Muscle of back (tissue), 13 donors: ENCODE measurements around the gene CPSF4L. TPM values are rescaled to one million over a fixed set of nuclear protein-coding genes. Genes with fewer than 3 reads are reported as not detected.
"Not testable (repeated sequence)": the region's sequence is repeated elsewhere in the genome, so short reads cannot be mapped to it uniquely, and the experiment has no call there.

Experiments
- DNase-seq, 3 donors: peaks; one replicate each; pipeline versions ENCODE4 v3.0.0 to v3.0.0-alpha.2; 2013
- long read RNA-seq, 9 donors: transcript quantifications; one replicate each; lab custom pipeline, GENCODE V29; 2026
- polyA plus RNA-seq, 10 donors: library from polyadenylated mRNA; unstranded; fragments of 120-200 nt; gene quantifications; one replicate each; pipeline ENCODE4 v1.2.1, GENCODE V29; 2013; ENCODE audit not compliant: insufficient read length in 10 of 10

CPSF4L gene
- under 1 TPM in 1 of 10 donors, not detected in 9; 0.30 TPM for polyA plus RNA-seq
- long read RNA-seq, donor 1, result 0 reads
- long read RNA-seq, donor 2, result 0 reads
- long read RNA-seq, donor 3, result 0 reads
- long read RNA-seq, donor 4, result 0 reads
- long read RNA-seq, donor 5, result 0 reads
- long read RNA-seq, donor 6, result 0 reads
- long read RNA-seq, donor 7, result 0 reads
- long read RNA-seq, donor 8, result 0 reads
- long read RNA-seq, donor 9, result 0 reads

DNA sequence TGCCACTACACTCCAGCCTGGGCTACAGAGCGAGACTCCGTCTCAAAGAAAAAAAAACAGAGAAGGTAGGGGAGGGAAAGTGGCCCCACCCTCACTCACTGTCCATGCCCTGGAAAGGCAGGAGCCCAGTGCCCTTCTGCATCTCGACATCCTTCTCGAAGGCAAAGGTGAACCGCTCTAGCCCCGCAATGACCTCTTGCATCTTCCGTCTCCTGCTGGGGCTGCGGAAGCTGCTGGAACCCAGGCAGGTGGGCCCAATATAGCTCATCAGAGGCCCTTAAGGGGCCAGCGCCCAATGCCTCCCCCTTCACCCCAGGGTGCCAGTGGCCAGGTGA, at the start of gene CPSF4L:
Gene CPSF4L (minus strand): TSS at position 264 of the 335 bp plus-strand sequence. CDS start 62 bp downstream, at position 202.
- no peak for DNase-seq

DNA sequence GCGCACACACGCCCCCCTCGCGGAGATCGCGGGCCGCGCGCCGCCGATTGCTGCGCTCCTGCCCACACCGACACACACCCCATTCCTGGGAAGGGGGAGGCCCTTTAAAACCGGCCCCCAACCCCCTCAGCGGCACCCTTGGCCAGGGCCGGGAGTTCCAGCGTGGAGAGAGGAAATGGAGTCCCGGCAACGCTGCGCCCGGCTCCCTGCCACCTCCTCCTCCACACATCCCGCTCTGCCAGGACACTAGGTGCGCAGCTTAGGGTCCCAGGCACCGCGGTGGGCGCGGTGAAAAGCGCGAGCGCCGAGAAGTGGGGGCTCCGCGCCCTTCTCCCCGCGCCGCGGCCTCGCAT, 49.7 kb upstream of the CPSF4L start:
- no peak for DNase-seq

- peak in 1 of 3 donors; percentile 68 for DNase-seq
These were observed 48.3 kb upstream of the CPSF4L start for GRCh38 chr17:73309727-73310596.

DNA sequence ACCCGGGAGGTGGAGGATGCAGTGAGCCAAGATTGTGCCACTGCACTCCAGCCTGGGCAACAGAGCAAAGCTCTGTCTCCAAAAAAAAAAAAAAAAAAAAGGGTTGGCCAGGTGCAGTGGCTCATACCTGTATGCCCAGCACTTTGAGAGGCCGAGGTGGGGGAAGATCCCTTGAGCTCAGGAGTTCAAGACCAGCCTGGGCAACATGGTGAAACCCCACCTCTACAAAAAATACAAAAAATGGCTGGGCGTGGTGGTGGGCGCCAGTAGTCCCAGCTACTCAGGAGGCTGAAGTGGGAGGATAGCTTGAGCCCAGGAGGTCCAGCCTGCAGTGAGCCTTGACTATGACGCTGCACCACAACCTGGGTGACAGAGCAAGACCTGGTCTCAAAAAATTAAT, 47.3 kb upstream of the CPSF4L start:
- DNase-seq, result not testable (repeated sequence)

DNA sequence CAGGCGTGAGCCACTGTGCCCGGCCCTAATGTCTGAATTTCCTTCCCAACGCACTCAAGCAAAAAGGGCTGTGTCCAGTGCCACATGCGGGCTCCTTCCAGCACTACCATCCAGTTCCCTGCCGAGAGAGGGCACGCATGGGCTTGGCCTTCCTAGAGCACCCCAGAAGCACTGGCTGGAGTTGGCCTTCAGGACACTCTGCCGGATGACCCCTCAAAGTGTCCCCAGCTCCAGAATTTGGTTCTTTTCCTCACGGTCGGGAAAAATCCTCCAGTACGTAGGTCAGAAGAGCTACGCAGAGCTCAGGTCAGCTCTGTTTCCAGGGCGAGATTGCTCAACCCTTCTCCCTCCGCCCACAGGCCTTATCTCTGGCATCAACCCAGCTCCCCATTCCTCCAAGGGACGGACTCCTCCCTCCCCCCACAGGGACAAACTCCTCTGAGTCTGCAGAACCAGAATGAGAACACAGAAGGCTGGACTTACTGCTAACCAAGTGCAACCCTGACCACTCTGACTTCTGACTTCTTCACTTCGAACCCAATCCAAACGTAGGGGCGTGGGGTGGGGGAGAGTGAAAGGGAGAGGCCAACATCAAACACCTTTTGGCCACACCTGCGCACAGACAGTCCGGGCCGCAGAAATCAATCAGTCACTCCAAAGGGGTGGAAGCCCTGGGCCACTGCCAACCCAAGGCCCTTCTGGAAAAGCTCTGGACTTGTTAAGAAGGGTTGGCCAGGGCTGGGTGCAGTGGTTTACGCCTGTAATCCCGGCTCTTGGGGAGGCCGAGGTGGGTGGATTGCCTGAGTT, 46.5 kb upstream of the CPSF4L start:
- no peak for DNase-seq

- no peak for DNase-seq
These were observed 45.5 kb upstream of the CPSF4L start for GRCh38 chr17:73307130-73307529.

DNA sequence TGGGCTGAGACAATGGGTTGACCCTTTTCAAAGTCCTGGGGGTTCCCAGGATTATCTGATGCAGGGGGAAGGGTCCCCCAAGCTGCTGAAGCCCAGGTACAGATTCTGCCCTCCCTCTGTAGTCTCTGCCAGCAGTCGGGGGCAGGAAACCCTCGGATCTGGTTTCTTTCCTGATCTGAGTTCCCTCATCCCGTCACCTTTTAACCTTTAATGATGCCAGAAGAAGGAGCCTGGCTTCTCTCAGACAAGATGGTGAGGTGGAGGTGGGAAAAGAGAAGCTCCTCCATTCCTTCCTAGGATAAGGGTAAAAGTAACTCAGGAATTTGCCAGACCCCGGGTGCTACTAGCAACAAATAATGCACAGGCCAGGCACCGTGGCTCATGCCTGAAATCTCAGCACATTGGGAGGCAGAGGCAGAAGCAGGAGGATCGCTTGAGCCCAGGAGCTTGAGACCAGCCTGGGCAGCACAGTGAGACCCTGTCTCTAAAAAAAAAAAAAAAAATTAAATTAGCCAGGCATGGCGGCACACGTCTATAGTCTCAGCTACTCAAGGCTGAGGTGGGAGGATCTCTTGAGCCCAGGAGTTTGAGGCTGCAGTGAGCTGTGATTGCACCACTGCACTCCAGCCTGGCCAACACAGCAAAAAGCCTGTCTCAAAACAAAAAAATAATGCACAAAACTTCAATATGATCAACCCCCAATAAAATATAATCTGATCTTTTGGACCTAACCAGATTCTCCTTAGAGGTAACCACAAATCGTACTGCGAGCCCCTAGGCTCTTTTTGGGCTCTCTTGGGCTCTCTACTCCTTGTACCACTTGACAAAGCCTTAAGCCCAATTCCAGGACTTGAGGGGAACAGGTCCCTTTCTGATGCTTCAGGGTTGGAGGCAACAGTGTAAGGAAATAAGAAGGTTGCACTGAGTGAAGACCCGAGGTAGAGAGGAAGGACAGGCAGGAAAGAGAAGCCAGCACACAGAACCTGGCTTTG, 44.5 kb upstream of the CPSF4L start:
- DNase-seq, result no peak

DNA sequence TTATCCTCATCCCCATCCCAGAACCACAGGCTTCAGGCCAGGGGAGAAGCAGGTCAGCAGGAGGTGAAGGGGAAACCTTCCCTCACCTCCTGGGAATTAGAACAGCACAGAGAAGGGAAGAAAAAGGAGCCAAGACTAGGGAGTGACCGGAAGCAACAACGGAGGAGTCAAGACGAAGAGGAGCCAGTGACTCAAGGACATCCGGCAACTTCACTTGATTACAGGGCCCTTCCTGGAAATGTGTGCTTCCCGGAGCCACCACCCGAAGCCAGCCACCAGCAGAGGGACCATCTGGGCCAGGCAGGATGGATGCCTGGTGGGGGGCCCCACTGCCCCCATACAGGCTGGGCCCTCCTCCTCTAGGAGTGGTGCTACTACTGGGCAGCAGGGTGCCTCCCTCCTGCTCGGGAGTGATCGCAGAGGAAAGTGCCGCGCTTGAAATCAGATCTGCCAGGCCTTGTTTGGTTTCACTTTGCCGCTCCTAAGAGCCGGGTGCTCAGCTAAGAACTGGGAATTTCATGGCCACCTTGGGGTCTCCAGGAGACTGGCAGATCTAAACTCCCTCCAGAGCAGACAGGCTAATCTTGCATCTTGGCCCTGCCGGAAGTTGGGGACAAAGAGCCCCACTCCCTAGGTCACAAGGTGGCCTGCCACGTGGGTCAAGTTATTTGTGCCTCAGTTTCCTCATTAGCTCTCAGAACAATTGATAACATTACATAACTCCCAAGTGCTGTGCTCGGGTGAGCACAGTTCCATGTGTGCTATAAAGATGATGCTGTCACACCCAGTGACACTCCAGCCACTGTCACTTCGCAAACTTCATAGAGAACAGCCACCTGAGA, 43.5 kb upstream of the CPSF4L start:
- DNase-seq, result peak; percentile 70 to 88 (median 71)

GRCh38 chr17:73304438-73304837, 42.8 kb upstream of the CPSF4L start:
- DNase-seq, result peak in 1 of 3 donors; percentile 65

- DNase-seq, result peak in 1 of 3 donors; percentile 81
These were observed 40.5 kb upstream of the CPSF4L start for GRCh38 chr17:73302189-73302588.

DNA sequence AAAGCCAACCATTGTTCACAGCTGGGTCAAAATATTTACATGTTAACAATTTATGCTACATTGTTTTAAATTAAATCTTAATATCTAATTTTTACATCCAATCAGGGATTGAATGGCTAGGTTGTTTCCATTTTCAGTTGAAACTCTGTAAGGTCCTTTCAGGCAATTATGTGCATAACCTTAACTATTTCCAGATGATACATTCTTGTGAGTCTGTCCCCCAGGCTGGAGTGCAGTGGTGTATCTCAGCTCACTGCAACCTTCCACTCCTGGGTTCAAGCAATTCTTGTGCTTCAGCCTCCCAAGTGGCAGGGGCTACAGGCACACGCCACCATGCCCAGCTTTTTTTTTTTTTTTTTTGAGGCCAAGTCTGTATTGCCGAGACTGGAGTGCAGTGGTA, 39.7 kb upstream of the CPSF4L start:
- DNase-seq, result no peak

DNA sequence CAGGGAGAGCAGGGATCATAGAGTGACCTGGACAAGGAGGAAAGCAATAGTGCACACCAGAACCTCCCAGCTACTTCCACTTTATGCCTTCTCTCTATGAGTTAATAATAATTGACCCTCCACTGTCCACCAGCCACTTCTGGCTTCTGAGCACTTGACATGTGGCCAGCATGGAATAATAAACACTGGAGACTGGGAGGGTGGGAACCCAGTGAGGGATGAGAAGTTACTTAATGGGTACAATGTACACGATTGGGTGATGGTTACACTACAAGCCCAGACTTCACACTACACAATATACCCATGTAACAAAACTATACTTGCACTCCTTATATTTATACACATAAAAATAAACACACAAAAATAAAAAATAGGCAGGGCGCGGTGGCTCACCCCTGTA, 38.7 kb upstream of the CPSF4L start:
- no peak for DNase-seq

DNA sequence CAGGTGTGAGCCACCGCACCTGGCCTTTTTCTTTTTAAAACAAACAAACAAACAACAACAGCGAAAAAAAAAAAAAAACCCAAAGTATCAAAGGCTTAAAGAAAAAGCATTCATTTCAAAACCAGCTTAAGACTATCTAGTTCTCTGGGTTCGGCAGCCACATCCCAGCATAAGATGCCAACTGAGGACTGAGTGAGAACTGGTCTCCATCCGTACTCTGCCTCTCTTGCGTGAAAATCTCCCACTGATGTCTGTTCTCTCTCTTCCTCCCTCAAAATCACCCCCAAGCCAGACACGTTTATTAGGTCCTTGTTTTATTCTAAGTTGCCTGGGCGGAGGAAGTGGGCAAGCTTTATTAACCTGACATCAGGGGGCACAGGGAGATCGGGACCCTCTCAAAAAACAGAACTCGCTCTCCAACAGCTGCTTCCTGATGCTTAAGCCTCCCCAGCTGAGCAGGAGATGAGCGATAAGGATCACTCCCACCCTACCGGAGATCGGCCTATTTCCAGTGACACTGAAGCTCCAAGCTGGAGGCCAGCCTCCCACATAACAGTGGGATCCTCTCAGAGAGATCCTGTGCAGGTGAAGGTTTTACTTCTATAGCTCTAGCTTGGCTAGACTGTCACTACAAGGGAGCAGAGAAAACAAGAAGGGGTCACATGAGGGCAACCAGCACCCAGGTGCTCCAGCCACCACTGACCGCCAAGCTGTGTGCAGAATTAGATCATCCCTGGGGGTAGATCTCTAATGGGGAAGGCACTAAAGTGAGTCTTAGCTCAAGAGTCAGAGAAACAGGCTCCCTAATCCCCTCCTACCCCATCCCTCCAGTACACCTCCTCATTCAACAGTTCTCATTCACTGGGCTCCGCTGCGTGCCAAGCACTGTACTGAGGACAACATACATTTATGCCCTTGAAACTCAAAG, 36.5 kb upstream of the CPSF4L start:
- no peak for DNase-seq

DNA sequence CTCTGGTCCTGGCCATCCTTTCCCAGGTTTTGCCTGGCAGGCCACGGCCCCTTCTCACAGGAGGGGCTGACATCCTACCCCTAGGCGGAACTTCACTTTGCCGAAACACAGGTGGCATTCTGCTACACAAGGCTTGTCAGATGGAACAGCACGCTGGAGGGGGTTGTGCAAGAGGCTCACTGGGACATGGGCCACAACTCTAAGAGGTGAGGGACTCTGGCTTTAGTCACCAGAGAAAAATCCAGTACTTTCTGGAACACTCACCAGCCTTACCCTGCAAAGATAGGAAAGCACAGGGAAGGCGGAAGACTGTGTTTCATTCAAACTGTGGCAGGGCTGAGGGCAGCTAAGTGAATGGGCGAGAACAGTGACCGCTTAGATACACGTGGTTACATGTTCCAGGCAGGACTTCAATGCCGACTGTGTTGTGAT, 31.8 kb upstream of the CPSF4L start:
- DNase-seq, result no peak

GRCh38 chr17:73293031-73293430, 31.4 kb upstream of the CPSF4L start:
- DNase-seq, result no peak

DNA sequence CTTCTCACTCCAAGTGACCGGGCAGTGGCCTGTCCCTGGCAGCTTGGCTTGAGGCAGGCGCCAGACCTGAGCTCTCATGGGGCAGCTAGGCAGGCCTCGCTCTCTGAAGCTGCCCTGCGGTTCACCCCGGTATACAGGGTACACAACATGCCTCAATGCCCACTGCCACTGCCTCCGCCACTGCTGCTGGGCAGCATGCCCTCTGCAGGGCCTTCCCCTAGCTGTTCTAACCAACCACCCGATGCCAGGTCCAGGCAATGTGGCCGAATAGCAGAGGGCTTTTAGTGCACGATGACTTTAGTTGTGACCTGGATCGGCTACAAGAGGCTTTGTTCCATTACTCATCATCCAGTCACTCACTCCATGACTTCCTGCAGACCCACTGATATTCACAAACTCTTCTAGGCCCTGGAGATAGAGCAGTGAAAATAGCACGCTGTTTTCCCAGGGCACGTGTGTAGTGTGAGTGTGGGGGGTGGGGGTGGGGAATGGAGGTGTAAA, 30.4 kb upstream of the CPSF4L start:
- no peak for DNase-seq

DNA sequence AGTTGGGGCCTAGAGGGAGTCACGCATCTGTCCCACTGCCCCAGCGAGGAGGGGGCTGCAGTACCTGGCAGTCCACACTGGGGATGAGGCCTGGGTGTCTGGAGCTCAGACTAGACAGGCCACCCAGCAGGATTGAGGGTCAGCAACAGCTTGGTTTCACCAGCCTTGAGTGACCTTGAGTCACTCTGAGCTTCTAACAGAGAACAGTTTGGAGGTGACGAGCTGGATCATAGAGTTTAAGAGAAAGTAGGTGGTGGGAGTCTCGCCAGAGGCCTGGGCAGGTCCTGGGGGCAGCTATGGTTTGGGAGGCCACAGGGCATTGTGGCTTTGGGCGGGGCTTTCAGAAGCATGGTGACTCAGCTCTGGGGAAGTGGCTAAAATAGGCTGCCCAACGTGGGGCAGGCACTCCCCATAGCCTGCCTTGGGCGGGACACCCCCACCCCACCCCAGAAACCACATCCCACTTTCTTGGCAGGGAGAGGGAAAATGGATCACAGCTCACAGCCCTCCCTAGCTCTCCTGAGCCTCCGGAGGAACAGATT, 29.7 kb upstream of the CPSF4L start:
- no peak for DNase-seq

DNA sequence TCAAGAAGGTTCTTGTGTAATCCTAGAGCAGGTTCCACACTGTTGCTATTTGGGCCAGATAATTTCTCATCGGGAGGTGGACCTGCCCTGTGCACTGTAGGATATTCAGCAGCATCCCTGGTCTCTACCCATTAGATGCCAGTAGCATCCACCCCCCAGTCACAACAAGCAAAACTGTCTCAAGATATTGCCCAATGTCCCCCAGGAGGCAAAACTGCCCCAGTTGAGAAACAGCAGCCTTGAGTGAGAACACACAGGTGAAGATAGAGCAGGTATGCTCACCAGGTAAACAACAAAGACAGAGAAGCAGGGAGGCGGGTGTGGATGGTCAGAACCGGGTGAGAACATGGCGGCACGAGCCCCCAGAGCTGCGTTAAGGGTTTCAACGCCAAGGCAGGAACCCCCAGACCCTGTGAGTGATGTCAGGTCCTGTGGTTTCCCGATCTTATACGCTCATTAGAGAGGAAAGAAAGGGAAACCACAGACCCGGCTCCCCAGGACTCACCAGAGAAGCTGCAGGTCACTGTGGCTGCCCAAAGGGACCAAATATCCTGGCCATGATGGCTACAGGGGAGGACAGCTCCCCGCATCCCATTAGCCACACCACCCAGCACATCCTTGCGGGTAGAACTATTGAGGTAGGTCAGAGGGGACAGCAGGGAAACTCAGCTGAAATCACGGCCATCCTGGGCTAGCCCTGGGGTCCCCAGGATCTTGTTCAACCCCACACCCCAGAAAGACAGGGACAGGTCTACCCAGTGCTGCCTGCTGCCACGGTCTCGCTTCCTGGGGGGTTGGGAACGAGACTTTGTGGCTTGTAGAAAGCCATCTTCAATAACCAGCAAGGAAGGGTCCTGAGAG, 28.9 kb upstream of the CPSF4L start:
- no peak for DNase-seq
